Activated T-helper 1 cell treated with Interleukin-2 at 50 U/mL for 16 hours (primary cell): Measurements from ENCODE around the gene MRM2.
"Not testable (repeated sequence)": the region's sequence is repeated elsewhere in the genome, so short reads cannot be mapped to it uniquely, and the experiment has no call there.

Experiments used
- DNase-seq: peaks from one replicate; pipeline ENCODE4 v3.0.0-alpha.2; 2020; ENCODE audit warnings: low read depth

MRM2 gene

GRCh38 chr7:2241580-2242540, at the start of gene MRM2, which contains the start of gene NUDT1:
MRM2 (minus strand) TSS chr7:2242205; CDS start chr7:2242169, 36 bp downstream.
NUDT1 (plus strand) TSS chr7:2242226; CDS start chr7:2244575, 2,349 bp downstream.
- peak; percentile 52 for DNase-seq

GRCh38 chr7:2290877-2291276, 48.9 kb upstream of the MRM2 start:
- no peak for DNase-seq

DNA sequence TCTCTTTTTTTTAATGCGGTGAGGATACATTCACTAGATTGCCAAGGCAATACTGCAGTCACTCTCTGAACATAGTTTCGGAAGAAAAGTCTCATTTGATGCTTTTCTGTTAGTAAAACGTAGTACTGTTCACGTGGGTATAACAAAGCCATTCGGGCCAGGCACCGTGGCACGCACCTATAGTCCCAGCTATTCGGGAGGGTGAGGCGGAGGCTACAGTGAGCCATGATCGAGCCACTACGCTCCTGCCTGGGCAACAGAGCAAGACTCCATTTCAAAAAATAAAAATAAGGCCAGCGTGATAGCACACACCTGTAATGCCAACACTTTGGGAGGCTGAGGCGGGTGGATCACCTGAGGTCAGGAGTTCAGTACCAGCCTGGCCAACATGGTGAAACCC, 47.6 kb upstream of the MRM2 start:
- DNase-seq: no peak

GRCh38 chr7:2289111-2289586, 47.1 kb upstream of the MRM2 start:
- DNase-seq: no peak

- DNase-seq: no peak
Observed at GRCh38 chr7:2288503-2288902, 46.5 kb upstream of the MRM2 start.

- DNase-seq: no peak
Observed at GRCh38 chr7:2287745-2288144, 45.7 kb upstream of the MRM2 start.

DNA sequence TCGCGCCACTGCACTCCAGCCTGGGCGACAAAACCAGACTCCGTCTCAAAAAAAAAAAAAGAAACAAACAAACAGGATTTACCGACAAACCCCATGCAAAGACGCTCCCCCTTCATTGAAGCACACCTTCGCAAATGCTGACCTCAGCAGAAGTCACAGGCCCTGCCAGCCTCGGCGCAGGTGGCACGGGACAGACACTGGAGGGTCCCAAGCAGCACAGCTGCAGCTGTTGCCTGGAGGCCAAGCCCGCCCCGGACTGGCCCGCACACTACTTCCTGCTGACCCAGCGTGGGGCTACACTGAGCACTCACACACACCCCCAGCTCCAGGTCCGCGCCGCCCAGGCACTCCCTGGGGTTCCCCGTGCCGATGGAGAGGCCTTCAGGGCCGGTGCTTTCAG, 41.1 kb upstream of the MRM2 start:
- no peak for DNase-seq

DNA sequence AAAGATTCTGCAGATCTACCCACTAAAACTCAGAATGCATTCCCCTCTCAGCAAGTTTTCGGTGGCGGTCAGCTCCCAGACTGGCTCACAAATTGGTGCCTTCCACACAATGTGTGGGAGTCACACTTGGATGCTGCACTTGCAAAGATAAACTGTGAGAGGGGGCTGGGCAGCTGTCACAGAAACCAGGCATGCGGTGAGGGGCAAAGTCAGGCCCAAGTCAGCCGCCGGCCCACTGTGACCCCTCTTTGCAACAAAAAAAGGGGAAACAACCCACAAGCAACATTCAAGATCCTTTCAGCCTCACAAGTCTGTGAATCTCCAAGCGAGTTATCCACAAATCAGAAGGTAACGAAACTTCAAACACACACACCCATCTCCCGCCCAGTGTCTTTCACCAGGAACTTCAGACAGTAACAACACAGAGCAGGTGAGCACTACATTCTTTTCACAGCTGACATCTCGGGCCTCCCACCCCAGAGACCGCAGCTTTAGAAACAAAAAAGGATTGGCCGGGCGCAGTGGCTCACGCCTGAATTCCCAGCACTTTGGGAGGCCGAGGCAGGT, 40.3 kb upstream of the MRM2 start:
- DNase-seq: no peak

DNA sequence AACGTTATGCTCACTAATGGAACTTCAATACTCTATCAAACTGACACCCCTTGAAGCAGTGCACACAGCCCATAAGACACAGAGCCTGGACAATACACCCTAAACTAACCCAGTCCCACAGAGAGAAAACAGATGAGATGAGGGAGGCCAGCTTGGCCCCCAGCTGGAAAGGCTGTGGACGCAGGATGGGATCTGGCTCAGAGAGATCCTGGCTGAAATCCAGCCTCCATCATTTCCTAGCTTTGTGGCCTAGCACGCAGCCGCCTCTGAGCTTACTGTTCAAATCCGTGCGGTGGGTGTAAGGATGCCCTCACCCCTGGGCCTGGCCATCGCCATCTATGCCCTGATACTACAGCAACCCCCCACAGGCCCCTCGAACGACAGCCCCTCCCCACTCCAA, 39.5 kb upstream of the MRM2 start:
- DNase-seq: no peak

DNA sequence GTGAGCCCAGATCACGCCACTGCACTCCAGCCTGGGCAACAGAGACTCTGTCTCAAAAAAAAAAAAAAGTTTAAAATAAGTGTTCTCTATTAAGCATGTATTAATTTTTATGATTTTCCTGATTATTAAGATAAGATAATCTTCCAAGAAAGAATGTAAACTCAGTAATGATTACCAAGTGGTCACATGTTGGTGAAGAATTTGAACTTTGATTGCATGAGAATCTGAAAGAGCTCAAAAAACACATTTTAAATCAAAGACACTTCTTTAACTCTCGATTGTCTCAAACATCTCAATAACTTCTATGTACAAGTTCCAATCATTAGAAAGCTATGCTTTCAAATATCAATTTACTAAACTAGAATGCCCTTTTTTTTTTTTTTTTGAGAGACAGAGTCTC, 38.4 kb upstream of the MRM2 start:
- DNase-seq: no peak

DNA sequence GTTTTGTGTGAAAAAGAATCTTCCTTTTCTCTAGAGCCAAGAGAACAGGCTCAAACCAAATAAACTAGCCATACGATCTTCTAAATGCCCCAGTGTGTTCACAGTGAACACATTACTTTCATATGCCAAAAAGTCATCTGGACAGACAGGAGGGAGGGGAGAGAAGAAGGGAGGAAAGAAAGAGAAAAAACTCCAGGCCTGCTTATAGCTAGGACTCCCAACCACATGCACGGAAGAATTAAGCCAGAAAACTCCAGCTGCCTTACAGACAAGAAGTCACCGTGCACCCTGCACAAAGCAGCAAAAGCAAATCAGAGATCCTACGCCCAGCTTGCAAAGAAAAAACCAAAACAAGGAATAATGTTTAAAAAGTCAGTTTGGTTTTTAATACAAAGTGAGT, 37.9 kb upstream of the MRM2 start:
- DNase-seq: no peak

- DNase-seq: no peak
Observed at GRCh38 chr7:2278026-2278425, 36.0 kb upstream of the MRM2 start.

DNA sequence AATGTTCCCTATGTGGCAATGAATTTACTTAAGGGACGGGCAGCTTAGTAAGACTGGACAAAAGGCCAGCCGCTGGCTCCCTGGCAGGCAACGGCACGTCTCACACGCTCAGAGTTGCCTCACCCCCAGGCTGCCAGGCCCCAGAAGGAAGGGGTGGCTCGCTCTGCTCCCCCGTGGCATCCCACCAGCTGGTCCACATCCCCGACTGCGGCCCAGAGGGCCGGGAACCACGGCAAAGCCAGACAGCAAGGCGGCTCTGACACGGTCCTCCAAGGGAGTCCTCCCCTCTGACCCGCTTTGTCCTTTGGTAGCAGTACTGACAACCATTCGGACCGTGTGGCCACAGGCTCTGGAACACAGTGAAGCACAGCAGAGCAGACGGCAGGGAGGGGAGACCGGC, 34.1 kb upstream of the MRM2 start:
- DNase-seq: no peak

- DNase-seq: no peak
Observed at GRCh38 chr7:2275101-2275500, 33.1 kb upstream of the MRM2 start.

GRCh38 chr7:2274666-2275065, 32.7 kb upstream of the MRM2 start:
- DNase-seq: no peak

DNA sequence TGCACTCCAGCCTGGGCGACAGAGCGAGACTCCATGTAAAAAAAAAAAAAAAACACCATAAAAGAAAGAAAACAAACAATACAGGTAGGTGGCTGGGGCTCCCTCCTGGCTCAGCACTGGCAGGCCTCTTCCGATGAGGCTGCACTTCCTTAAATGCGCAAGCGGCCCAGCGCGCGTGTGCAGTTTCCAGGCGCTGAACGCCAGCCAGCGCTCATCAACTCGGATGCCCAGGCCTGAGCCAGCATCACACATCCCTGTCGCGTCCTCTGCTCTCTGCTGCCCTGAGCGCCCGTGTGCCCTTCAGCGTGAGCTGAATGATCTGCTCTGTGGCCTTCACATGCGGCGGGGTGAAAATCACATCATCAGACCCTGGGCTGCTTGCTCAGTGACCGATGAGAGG, 31.9 kb upstream of the MRM2 start:
- no peak for DNase-seq

DNA sequence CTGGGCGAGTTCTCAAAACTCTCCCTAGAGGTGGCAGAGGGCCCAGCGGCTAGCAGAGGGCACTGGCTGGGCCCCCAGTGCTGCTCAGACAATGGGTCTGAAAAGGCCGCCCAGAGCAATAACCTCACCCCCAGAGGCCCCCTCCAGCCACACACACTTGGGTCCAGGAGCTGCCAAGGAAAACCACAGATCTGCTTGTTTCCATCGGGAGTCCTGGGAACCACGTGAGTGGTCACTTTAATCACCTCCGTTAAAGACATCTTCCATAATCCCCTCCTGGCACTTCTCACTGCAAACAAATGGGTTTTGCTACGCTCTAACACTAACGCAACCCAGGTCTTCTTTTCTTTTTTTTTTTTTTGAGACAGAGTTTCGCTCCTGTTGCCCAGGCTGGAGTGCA, 30.0 kb upstream of the MRM2 start:
- DNase-seq: no peak

- DNase-seq: no peak
Observed at GRCh38 chr7:2271273-2272026, 29.4 kb upstream of the MRM2 start.

GRCh38 chr7:2270495-2270894, 28.5 kb upstream of the MRM2 start:
- DNase-seq: no peak

GRCh38 chr7:2269991-2270460, 28.0 kb upstream of the MRM2 start:
- no peak for DNase-seq

- DNase-seq: not testable (repeated sequence)
Observed at GRCh38 chr7:2269089-2269990, 27.3 kb upstream of the MRM2 start.
